Urinary bladder (tissue), 2 donors: Measurements from ENCODE around the gene ATR. TPM values are rescaled to one million over a fixed set of nuclear protein-coding genes. Genes with fewer than 3 reads are reported as not detected.

Experiments
- polyA plus RNA-seq: library from polyadenylated mRNA; stranded (reverse); fragments of 200-250 nt; gene quantifications from one replicate; pipeline ENCODE4 v1.2.3, GENCODE V29; 2013
- small RNA-seq: library from RNA; depleted of rRNA; stranded (forward); fragments of <200 nt; gene quantifications from one replicate; pipeline ENCODE3, GENCODE V24; 2014
- total RNA-seq: library from RNA; depleted of rRNA; stranded (reverse); fragments of >200 nt; gene quantifications from one replicate; pipeline ENCODE4 v1.2.3, GENCODE V29; 2014
- donor health status: healthy.

Gene ATR
- total and polyA plus RNA-seq, 2 donors: 8.1 to 53.8 TPM

Small RNAs within 50 kb of the gene (small RNA-seq; reads per million reads assigned to genes)
- gene RNA5SP143: not detected
- not detected for gene RNU1-100P
- gene RNU6-1294P: not detected

Other genes with a start within 250 kb of the ATR start
- 99.3 TPM for gene XRN1, start 130.7 kb downstream of the ATR start, total RNA-seq
- 8.5 TPM for gene XRN1, start 130.7 kb downstream of the ATR start, polyA plus RNA-seq
- 29.8 TPM for gene PLS1, start 17.7 kb upstream of the ATR start, total RNA-seq
- gene PLS1, start 17.7 kb upstream of the ATR start, polyA plus RNA-seq: 2.6 TPM
- 86.2 TPM for gene TRPC1, start 145.3 kb upstream of the ATR start, total RNA-seq
- gene TRPC1, start 145.3 kb upstream of the ATR start, polyA plus RNA-seq: 10.1 TPM